Muscle of leg (tissue), 11 donors: Measurements from ENCODE around the gene SNAPC4. TPM values are rescaled to one million over a fixed set of nuclear protein-coding genes. Genes with fewer than 3 reads are reported as not detected.

Source experiments
- DNase-seq: peaks from one replicate; pipeline ENCODE4 v3.0.0; 2013
- H3K27ac ChIP-seq: one replicate; pipeline ENCODE4 v1.5.1; 2013; ENCODE audit warnings: mild to moderate bottlenecking, low read length, control low read depth
- H3K27me3 ChIP-seq: one replicate; pipeline ENCODE4 v1.6.1; 2013; ENCODE audit warnings: low read length; ENCODE audit not compliant: control insufficient read depth, insufficient read depth
- H3K36me3 ChIP-seq: one replicate; pipeline ENCODE4 v1.6.1; 2013; ENCODE audit warnings: low read length; ENCODE audit not compliant: control insufficient read depth, insufficient read depth
- H3K4me1 ChIP-seq: one replicate; pipeline ENCODE4 v1.6.1; 2013; ENCODE audit warnings: low read length; ENCODE audit not compliant: control insufficient read depth, insufficient read depth
- H3K4me3 ChIP-seq: one replicate; pipeline ENCODE4 v1.5.1; 2013; ENCODE audit warnings: low read length, control low read depth
- H3K9me3 ChIP-seq: replicated peaks from 2 replicates; pipeline ENCODE4 v1.6.1; 2013; ENCODE audit warnings: low read depth, low read length; ENCODE audit not compliant: control insufficient read depth
- WGBS: methylation state at CpG from one replicate; pipeline ENCODE4 v1.1.5; 2013; ENCODE audit warnings: missing lambda C conversion rate; ENCODE audit not compliant: insufficient coverage; 5-methylcytosine and 5-hydroxymethylcytosine counted together
- polyA plus RNA-seq, 8 donors: library from polyadenylated mRNA; unstranded; fragments of 120-200 nt; gene quantifications; one replicate each; pipeline versions ENCODE4 v1.2.1 to v1.2.3, GENCODE V29; 2013; ENCODE audit warnings: inconsistent platforms in 1 of 8, low replicate concordance in 1 of 8; ENCODE audit not compliant: insufficient read length in 8 of 8, insufficient read depth in 1 of 8
- total RNA-seq: library from RNA; stranded (reverse); fragments of 120-200 nt; gene quantifications from one replicate; pipeline ENCODE4 v1.2.4, GENCODE V29; 2013

The SNAPC4 gene
- total and polyA plus RNA-seq, 9 donors, result 3.1 to 7.1 (median 6.0) TPM

GRCh38 chr9:136439481-136440408 is 39.8 kb upstream of the SNAPC4 start, which contains the start of gene INPP5E:
Gene INPP5E (minus strand): TSS chr9:136439845. CDS start chr9:136439419, 426 bp downstream.
- Histone ChIP-seq H3K36me3 (peaks cover 57% of the 10 kb centered on the region), H3K27ac (no peak within 1 kb of the TSS), H3K9me3 (no peaks in the 10 kb centered on the region), H3K4me3 (peak within 1 kb of the TSS; percentile 76), H3K27me3 (no peaks in the 10 kb centered on the region), H3K4me1 (peaks cover 24% of the 10 kb centered on the region)
- WGBS, result 6% methylated on average over 66 of the region's 90 CpGs
- peak; percentile 85 for DNase-seq

GRCh38 chr9:136438548-136439480 is 38.8 kb upstream of the SNAPC4 start:
- Histone ChIP-seq H3K4me1 (peaks cover 24% of the 10 kb centered on the region), H3K27me3 (no peaks in the 10 kb centered on the region), H3K27ac (no peak overlapping the region), H3K9me3 (no peaks in the 10 kb centered on the region), H3K36me3 (peaks cover 54% of the 10 kb centered on the region), H3K4me3 (peak overlapping the region; percentile 76)
- 1% methylated on average over 91 of the region's 91 CpGs for WGBS
- DNase-seq, result peak; percentile 28

GRCh38 chr9:136437839-136438547 is 38.0 kb upstream of the SNAPC4 start:
- H3K4me3 ChIP-seq, result peak overlapping the region; percentile 76
- DNase-seq, result peak; percentile 36
- WGBS, result 29% methylated on average over 20 of the region's 37 CpGs
- peaks cover 53% of the 10 kb centered on the region for H3K36me3 ChIP-seq
- no peaks in the 10 kb centered on the region for H3K27me3 ChIP-seq
- no peaks in the 10 kb centered on the region for H3K9me3 ChIP-seq
- H3K4me1 ChIP-seq, result peaks cover 24% of the 10 kb centered on the region
- no peak overlapping the region for H3K27ac ChIP-seq

GRCh38 chr9:136437430-136437829 is 37.5 kb upstream of the SNAPC4 start:
- H3K27ac ChIP-seq, result no peak overlapping the region
- 8% methylated on average over 2 of the region's 8 CpGs for WGBS
- no peaks in the 10 kb centered on the region for H3K9me3 ChIP-seq
- peaks cover 52% of the 10 kb centered on the region for H3K36me3 ChIP-seq
- no peak overlapping the region for H3K4me3 ChIP-seq
- H3K27me3 ChIP-seq, result no peaks in the 10 kb centered on the region
- DNase-seq, result peak; percentile 79
- H3K4me1 ChIP-seq, result peaks cover 24% of the 10 kb centered on the region

GRCh38 chr9:136436055-136436634 is 36.2 kb upstream of the SNAPC4 start:
- H3K9me3 ChIP-seq, result no peaks in the 10 kb centered on the region
- no peaks in the 10 kb centered on the region for H3K27me3 ChIP-seq
- H3K27ac ChIP-seq, result no peak overlapping the region
- 76% methylated on average over 25 of the region's 25 CpGs for WGBS
- H3K36me3 ChIP-seq, result peaks cover 46% of the 10 kb centered on the region
- DNase-seq, result no peak
- peaks cover 24% of the 10 kb centered on the region for H3K4me1 ChIP-seq
- no peak overlapping the region for H3K4me3 ChIP-seq

GRCh38 chr9:136434580-136435169 is 34.7 kb upstream of the SNAPC4 start:
- peaks cover 51% of the 10 kb centered on the region for H3K36me3 ChIP-seq

GRCh38 chr9:136433849-136434579 is 34.0 kb upstream of the SNAPC4 start:
- no peaks in the 10 kb centered on the region for H3K27me3 ChIP-seq
- peaks cover 57% of the 10 kb centered on the region for H3K36me3 ChIP-seq
- peaks cover 19% of the 10 kb centered on the region for H3K4me1 ChIP-seq
- DNase-seq, result no peak
- no peaks in the 10 kb centered on the region for H3K9me3 ChIP-seq
- no peak overlapping the region for H3K4me3 ChIP-seq
- H3K27ac ChIP-seq, result no peak overlapping the region
- 90% methylated on average over 30 of the region's 37 CpGs for WGBS

More at GRCh38 chr9:136434580-136435169, 34.7 kb upstream of the SNAPC4 start:
- Histone ChIP-seq H3K9me3 (no peaks in the 10 kb centered on the region), H3K4me1 (peaks cover 19% of the 10 kb centered on the region), H3K27ac (no peak overlapping the region), H3K27me3 (no peaks in the 10 kb centered on the region), H3K4me3 (no peak overlapping the region)
- DNase-seq, result no peak
- 83% methylated on average over 12 of the region's 17 CpGs for WGBS

GRCh38 chr9:136433043-136433715 is 33.2 kb upstream of the SNAPC4 start:
- Histone ChIP-seq H3K4me3 (no peak overlapping the region), H3K36me3 (peaks cover 63% of the 10 kb centered on the region), H3K4me1 (peaks cover 16% of the 10 kb centered on the region), H3K9me3 (no peaks in the 10 kb centered on the region), H3K27me3 (no peaks in the 10 kb centered on the region), H3K27ac (no peak overlapping the region)
- no peak for DNase-seq
- 88% methylated on average over 35 of the region's 36 CpGs for WGBS
